SK-N-SH treated with all-trans-retinoic acid at 6 μM for 48 hours (cell line): ENCODE data around the gene LGR4.

Experiments
- ATAC-seq: fragments of 200-7000 bp; cut with Tn5 transposase; 3 replicates; pipeline ENCODE4 v1.9.1; 2020; ENCODE audit warnings: mild to moderate bottlenecking, moderate library complexity
- ARNTL ChIP-seq: fragments of 450-650 bp; formaldehyde crosslinking; IDR thresholded peaks from 2 replicates; pipeline ENCODE4 v1.5.0; 2020; ENCODE audit warnings: low read depth, mild to moderate bottlenecking, moderate library complexity, borderline replicate concordance
- CREB5 ChIP-seq: fragments of 250-450 bp; sonication (Bioruptor Pico); IDR thresholded peaks from 2 replicates; pipeline ENCODE4 v1.5.1; 2020; ENCODE audit warnings: low read depth, mild to moderate bottlenecking, moderate library complexity
- CSDC2 ChIP-seq: fragments of 250-450 bp; sonication (Bioruptor Pico); IDR thresholded peaks from 2 replicates; pipeline ENCODE4 v1.5.0; 2020; ENCODE audit warnings: mild to moderate bottlenecking, moderate library complexity
- CSRNP3 ChIP-seq: fragments of 250-450 bp; sonication (Bioruptor Pico); IDR thresholded peaks from 2 replicates; pipeline ENCODE4 v1.5.1; 2021; ENCODE audit warnings: mild to moderate bottlenecking, moderate library complexity
- ESRRG ChIP-seq: fragments of 250-450 bp; sonication (Bioruptor Pico); IDR thresholded peaks from 2 replicates; pipeline ENCODE4 v1.6.1; 2021; ENCODE audit warnings: mild to moderate bottlenecking
- GLIS3 ChIP-seq: fragments of 250-450 bp; sonication (Bioruptor Pico); IDR thresholded peaks from 2 replicates; pipeline ENCODE4 v1.5.0; 2020; ENCODE audit warnings: mild to moderate bottlenecking, moderate library complexity
- ISL1 ChIP-seq: fragments of 250-450 bp; sonication (Bioruptor Pico); IDR thresholded peaks from 2 replicates; pipeline ENCODE4 v2.1.2; 2022; ENCODE audit warnings: mild to moderate bottlenecking, moderate library complexity
- OSR1 ChIP-seq: fragments of 250-450 bp; sonication (Bioruptor Pico); IDR thresholded peaks from 2 replicates; pipeline ENCODE4 v1.8.0; 2022; ENCODE audit warnings: moderate library complexity, mild to moderate bottlenecking, inconsistent platforms
- POU6F1 ChIP-seq: fragments of 250-450 bp; sonication (Bioruptor Pico); IDR thresholded peaks from 2 replicates; pipeline ENCODE4 v1.8.0; 2021; ENCODE audit warnings: low read depth, mild to moderate bottlenecking, moderate library complexity, borderline replicate concordance
- PPARA ChIP-seq: fragments of 250-450 bp; sonication (Bioruptor Pico); IDR thresholded peaks from 2 replicates; pipeline ENCODE4 v1.5.0; 2020; ENCODE audit warnings: mild to moderate bottlenecking, borderline replicate concordance
- RARB ChIP-seq: fragments of 250-450 bp; sonication (Bioruptor Pico); IDR thresholded peaks from 2 replicates; pipeline ENCODE4 v1.8.0; 2021; ENCODE audit warnings: mild to moderate bottlenecking, moderate library complexity
- TCF4 ChIP-seq: fragments of 250-450 bp; sonication (Bioruptor Pico); IDR thresholded peaks from 2 replicates; pipeline ENCODE4 v1.8.0; 2021; ENCODE audit warnings: mild to moderate bottlenecking, moderate library complexity, borderline replicate concordance
- TOX ChIP-seq: fragments of 250-450 bp; sonication (Bioruptor Pico); IDR thresholded peaks from 2 replicates; pipeline ENCODE4 v1.8.0; 2021; ENCODE audit warnings: mild to moderate bottlenecking, moderate library complexity, borderline replicate concordance
- ZC3H10 ChIP-seq: fragments of 250-450 bp; sonication (Bioruptor Pico); IDR thresholded peaks from 2 replicates; pipeline ENCODE4 v1.5.1; 2021; ENCODE audit warnings: mild to moderate bottlenecking, moderate library complexity
- ZFP3 ChIP-seq: fragments of 250-450 bp; sonication (Bioruptor Pico); IDR thresholded peaks from 2 replicates; pipeline ENCODE4 v1.5.0; 2020; ENCODE audit warnings: mild to moderate bottlenecking, moderate library complexity
- ZFP30 ChIP-seq: fragments of 450-650 bp; formaldehyde crosslinking; IDR thresholded peaks from 2 replicates; pipeline ENCODE4 v1.5.0; 2022; ENCODE audit warnings: mild to moderate bottlenecking, moderate library complexity
- ZNF565 ChIP-seq: fragments of 450-650 bp; formaldehyde crosslinking; conservative IDR thresholded peaks from 2 replicates; pipeline ENCODE4 v1.5.0; 2020; ENCODE audit warnings: low read depth, mild to moderate bottlenecking, moderate library complexity
- ZNF70 ChIP-seq: fragments of 450-650 bp; formaldehyde crosslinking; IDR thresholded peaks from 2 replicates; pipeline ENCODE4 v1.5.0; 2020; ENCODE audit warnings: mild to moderate bottlenecking, moderate library complexity
- ZNF8 ChIP-seq: fragments of 450-650 bp; formaldehyde crosslinking; IDR thresholded peaks from 2 replicates; pipeline ENCODE4 v1.5.0; 2020; ENCODE audit warnings: mild to moderate bottlenecking, moderate library complexity
- TF ChIP-seq, protein P1 (sequence below): fragments of 250-450 bp; sonication (Bioruptor Pico); IDR thresholded peaks from 2 replicates; pipeline ENCODE4 v1.5.0; 2020; ENCODE audit warnings: mild to moderate bottlenecking, moderate library complexity
- TF ChIP-seq, protein P2 (sequence below): fragments of 250-450 bp; sonication (Bioruptor Pico); IDR thresholded peaks from 2 replicates; pipeline ENCODE4 v1.8.0; 2020; ENCODE audit warnings: mild to moderate bottlenecking, moderate library complexity, borderline replicate concordance

Gene LGR4

GRCh38 chr11:27437829-27438594, 34.6 kb downstream of the LGR4 start:
- ATAC-seq: no peak
- TF ChIP-seq ZFP30 (CRISPR knock-in tag) (no peak), ESRRG (CRISPR knock-in tag) (no peak), ARNTL (CRISPR knock-in tag) (no peak), CSDC2 (CRISPR knock-in tag) (no peak), CREB5 (CRISPR knock-in tag) (no peak), OSR1 (CRISPR knock-in tag) (no peak), ZC3H10 (CRISPR knock-in tag) (no peak), GLIS3 (CRISPR knock-in tag) (no peak), ISL1 (CRISPR knock-in tag) (no peak), PPARA (no peak), POU6F1 (CRISPR knock-in tag) (no peak), ZNF8 (CRISPR knock-in tag) (no peak), RARB (CRISPR knock-in tag) (no peak), ZFP3 (CRISPR knock-in tag) (no peak)
- TF ChIP-seq, protein P1, sequence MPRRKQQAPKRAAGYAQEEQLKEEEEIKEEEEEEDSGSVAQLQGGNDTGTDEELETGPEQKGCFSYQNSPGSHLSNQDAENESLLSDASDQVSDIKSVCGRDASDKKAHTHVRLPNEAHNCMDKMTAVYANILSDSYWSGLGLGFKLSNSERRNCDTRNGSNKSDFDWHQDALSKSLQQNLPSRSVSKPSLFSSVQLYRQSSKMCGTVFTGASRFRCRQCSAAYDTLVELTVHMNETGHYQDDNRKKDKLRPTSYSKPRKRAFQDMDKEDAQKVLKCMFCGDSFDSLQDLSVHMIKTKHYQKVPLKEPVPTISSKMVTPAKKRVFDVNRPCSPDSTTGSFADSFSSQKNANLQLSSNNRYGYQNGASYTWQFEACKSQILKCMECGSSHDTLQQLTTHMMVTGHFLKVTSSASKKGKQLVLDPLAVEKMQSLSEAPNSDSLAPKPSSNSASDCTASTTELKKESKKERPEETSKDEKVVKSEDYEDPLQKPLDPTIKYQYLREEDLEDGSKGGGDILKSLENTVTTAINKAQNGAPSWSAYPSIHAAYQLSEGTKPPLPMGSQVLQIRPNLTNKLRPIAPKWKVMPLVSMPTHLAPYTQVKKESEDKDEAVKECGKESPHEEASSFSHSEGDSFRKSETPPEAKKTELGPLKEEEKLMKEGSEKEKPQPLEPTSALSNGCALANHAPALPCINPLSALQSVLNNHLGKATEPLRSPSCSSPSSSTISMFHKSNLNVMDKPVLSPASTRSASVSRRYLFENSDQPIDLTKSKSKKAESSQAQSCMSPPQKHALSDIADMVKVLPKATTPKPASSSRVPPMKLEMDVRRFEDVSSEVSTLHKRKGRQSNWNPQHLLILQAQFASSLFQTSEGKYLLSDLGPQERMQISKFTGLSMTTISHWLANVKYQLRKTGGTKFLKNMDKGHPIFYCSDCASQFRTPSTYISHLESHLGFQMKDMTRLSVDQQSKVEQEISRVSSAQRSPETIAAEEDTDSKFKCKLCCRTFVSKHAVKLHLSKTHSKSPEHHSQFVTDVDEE (CRISPR knock-in tag): no peak

- no peak for TF ChIP-seq ZC3H10 (CRISPR knock-in tag)
- TF ChIP-seq ZNF70 (CRISPR knock-in tag): no peak
- no peak for TF ChIP-seq ARNTL (CRISPR knock-in tag)
- no peak for TF ChIP-seq TCF4
- TF ChIP-seq GLIS3 (CRISPR knock-in tag): no peak
- TF ChIP-seq, protein P1 (CRISPR knock-in tag): no peak
- no peak for TF ChIP-seq CSRNP3 (CRISPR knock-in tag)
- no peak for TF ChIP-seq OSR1 (CRISPR knock-in tag)
- no peak for TF ChIP-seq TOX (CRISPR knock-in tag)
- no peak for TF ChIP-seq ZNF565 (CRISPR knock-in tag)
- no peak for TF ChIP-seq ZNF8 (CRISPR knock-in tag)
- TF ChIP-seq ISL1 (CRISPR knock-in tag): no peak
- no peak for TF ChIP-seq CSDC2 (CRISPR knock-in tag)
- no peak for TF ChIP-seq PPARA
- no peak for TF ChIP-seq CREB5 (CRISPR knock-in tag)
- TF ChIP-seq, protein P2, sequence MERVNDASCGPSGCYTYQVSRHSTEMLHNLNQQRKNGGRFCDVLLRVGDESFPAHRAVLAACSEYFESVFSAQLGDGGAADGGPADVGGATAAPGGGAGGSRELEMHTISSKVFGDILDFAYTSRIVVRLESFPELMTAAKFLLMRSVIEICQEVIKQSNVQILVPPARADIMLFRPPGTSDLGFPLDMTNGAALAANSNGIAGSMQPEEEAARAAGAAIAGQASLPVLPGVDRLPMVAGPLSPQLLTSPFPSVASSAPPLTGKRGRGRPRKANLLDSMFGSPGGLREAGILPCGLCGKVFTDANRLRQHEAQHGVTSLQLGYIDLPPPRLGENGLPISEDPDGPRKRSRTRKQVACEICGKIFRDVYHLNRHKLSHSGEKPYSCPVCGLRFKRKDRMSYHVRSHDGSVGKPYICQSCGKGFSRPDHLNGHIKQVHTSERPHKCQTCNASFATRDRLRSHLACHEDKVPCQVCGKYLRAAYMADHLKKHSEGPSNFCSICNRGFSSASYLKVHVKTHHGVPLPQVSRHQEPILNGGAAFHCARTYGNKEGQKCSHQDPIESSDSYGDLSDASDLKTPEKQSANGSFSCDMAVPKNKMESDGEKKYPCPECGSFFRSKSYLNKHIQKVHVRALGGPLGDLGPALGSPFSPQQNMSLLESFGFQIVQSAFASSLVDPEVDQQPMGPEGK (CRISPR knock-in tag): no peak
- ATAC-seq: no peak
Observed at GRCh38 chr11:27436916-27437315, 35.7 kb downstream of the LGR4 start.
